HepG2 (cell line): ENCODE data around the gene METTL23. TPM values are rescaled to one million over a fixed set of nuclear protein-coding genes. Genes with fewer than 3 reads are reported as not detected.

Experiments
- ATF7-NPFF ChIP-seq: sonication (generic); formaldehyde crosslinking; IDR thresholded peaks from 2 replicates; pipeline ENCODE4 v1.8.1; 2023; ENCODE audit warnings: mild to moderate bottlenecking, low read depth, missing genetic modification reagents, moderate library complexity
- CC2D1A ChIP-seq: sonication (generic); formaldehyde crosslinking; IDR thresholded peaks from 2 replicates; pipeline ENCODE4 v1.8.1; 2023; ENCODE audit warnings: mild to moderate bottlenecking, missing genetic modification reagents
- GTF3A ChIP-seq: sonication (generic); formaldehyde crosslinking; conservative IDR thresholded peaks from 2 replicates; pipeline ENCODE4 v1.4.0; 2020; ENCODE audit warnings: mild to moderate bottlenecking, missing genetic modification reagents
- RXRA ChIP-seq: sonication (generic); formaldehyde crosslinking; IDR thresholded peaks from 2 replicates; pipeline ENCODE4 v1.5.1; 2020; ENCODE audit warnings: missing genetic modification reagents
- ZNF251 ChIP-seq: sonication (generic); formaldehyde crosslinking; IDR thresholded peaks from 2 replicates; pipeline ENCODE4 v1.9.0; 2021; ENCODE audit warnings: mild to moderate bottlenecking, missing genetic modification reagents
- ZNF766 ChIP-seq: sonication (generic); formaldehyde crosslinking; IDR thresholded peaks from 2 replicates; pipeline ENCODE4 v1.5.0; 2020; ENCODE audit warnings: missing genetic modification reagents, borderline replicate concordance
- polyA plus RNA-seq, 8 experiments: library from polyadenylated mRNA; depleted of rRNA in 3 of 8; stranded (reverse) in 7 of 8; unstranded in 1 of 8; fragments of >200 nt; fragmentation: Illumina TruSeq in 4 of 8; extraction: Trizol in 4 of 8; gene quantifications; 2 replicates each; pipeline versions ENCODE4 v1.2.1 to v1.2.3, GENCODE V29; 2011 to 2016; ENCODE audit warnings: low read depth in 4 of 8, missing spikeins in 1 of 8, mixed read lengths in 1 of 8; ENCODE audit not compliant: insufficient read depth in 1 of 8
- total RNA-seq, 5 experiments: library from RNA; depleted of rRNA; stranded (reverse); fragments of >200 nt; fragmentation: Illumina TruSeq; extraction: Trizol; gene quantifications; 2 replicates each; pipeline ENCODE4 v1.2.3, GENCODE V29; 2016; ENCODE audit warnings: low read depth in 1 of 5
- TF ChIP-seq, protein P1 (sequence below): sonication (generic); formaldehyde crosslinking; IDR thresholded peaks from 2 replicates; pipeline ENCODE4 v1.4.0; 2020; ENCODE audit warnings: missing genetic modification reagents, mild to moderate bottlenecking, borderline replicate concordance
- TF ChIP-seq, protein P2 (sequence below): sonication (generic); formaldehyde crosslinking; IDR thresholded peaks from 2 replicates; pipeline ENCODE4 v1.4.0; 2020; ENCODE audit warnings: missing genetic modification reagents
- TF ChIP-seq, protein P3 (sequence below): IDR thresholded peaks from 2 replicates; pipeline ENCODE4 v1.6.1; 2018; ENCODE audit warnings: missing genetic modification reagents
- TF ChIP-seq, protein P4 (sequence below): sonication (generic); formaldehyde crosslinking; IDR thresholded peaks from 2 replicates; pipeline ENCODE4 v1.5.0; 2020; ENCODE audit warnings: mild to moderate bottlenecking, low read depth, missing genetic modification reagents, borderline replicate concordance
- TF ChIP-seq, protein P5 (sequence below), 2 experiments: sonication (generic) in 1 of 2; formaldehyde crosslinking in 1 of 2; IDR thresholded peaks; 2 replicates each; pipeline versions ENCODE4 v1.4.0 to v1.6.1; 2016 to 2020; ENCODE audit warnings: borderline replicate concordance in 1 of 2, low read depth in 1 of 2, mild to moderate bottlenecking in 1 of 2, missing genetic modification reagents in 1 of 2
- TF ChIP-seq, protein P6 (sequence below): sonication (generic); formaldehyde crosslinking; conservative IDR thresholded peaks from 2 replicates; pipeline ENCODE4 v1.8.0; 2022; ENCODE audit warnings: low read depth, missing genetic modification reagents

METTL23 gene
- total and polyA plus RNA-seq, 2 of the 13 experiments (the other 11 are each of a cell fraction or from before 2014, with no cell fraction given) = 39.9 to 104 TPM

DNA sequence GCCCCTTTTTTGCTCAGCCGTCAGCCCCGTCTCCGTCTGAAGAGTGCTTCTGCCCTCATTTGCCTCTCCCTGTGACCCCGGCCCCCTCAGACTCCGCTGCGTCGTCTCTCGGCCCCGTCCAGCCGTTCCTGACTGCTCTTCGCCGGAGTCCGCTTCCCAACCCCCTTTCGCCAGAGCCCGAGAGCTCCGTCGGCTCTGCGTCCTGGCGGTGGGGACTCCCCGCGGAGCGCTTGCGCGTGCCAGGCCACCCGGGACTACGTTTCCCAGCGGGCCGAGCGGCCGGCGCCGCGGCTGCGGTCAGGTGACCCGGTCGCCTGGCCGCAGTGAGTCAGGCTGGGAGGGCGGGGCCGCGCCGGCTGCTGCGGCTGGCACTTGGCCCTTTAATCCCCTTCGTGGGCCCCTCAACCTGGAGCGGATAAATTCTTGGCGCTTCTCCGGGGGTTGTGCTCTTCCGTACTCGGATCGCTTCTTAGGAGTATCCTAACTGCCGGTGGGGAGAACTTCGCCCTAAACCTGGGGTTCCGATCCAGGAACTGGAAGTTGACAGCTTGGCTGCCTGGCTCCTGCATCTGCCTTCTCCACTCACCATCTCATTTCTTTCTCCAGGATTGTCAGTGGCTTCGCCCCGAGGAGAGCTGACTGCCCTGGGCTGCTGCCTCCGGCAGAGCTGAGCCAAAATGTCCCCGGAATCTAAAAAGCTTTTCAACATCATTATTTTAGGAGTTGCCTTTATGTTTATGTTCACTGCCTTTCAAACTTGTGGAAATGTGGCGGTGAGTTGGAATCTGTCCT lies 11.2 kb downstream of the METTL23 start, which contains the start of gene MFSD11 (continued):
- TF ChIP-seq, protein P1, sequence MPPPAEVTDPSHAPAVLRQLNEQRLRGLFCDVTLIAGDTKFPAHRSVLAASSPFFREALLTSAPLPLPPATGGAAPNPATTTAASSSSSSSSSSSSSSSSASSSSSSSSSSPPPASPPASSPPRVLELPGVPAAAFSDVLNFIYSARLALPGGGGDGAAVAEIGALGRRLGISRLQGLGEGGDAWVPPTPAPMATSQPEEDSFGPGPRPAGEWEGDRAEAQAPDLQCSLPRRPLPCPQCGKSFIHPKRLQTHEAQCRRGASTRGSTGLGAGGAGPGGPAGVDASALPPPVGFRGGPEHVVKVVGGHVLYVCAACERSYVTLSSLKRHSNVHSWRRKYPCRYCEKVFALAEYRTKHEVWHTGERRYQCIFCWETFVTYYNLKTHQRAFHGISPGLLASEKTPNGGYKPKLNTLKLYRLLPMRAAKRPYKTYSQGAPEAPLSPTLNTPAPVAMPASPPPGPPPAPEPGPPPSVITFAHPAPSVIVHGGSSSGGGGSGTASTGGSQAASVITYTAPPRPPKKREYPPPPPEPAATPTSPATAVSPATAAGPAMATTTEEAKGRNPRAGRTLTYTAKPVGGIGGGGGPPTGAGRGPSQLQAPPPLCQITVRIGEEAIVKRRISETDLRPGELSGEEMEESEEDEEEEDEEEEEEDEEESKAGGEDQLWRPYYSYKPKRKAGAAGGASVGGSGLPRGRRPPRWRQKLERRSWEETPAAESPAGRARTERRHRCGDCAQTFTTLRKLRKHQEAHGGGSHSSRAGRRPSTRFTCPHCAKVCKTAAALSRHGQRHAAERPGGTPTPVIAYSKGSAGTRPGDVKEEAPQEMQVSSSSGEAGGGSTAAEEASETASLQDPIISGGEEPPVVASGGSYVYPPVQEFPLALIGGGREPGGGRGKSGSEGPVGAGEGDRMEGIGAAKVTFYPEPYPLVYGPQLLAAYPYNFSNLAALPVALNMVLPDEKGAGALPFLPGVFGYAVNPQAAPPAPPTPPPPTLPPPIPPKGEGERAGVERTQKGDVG (CRISPR knock-in tag) = no peak
- TF ChIP-seq, protein P2, sequence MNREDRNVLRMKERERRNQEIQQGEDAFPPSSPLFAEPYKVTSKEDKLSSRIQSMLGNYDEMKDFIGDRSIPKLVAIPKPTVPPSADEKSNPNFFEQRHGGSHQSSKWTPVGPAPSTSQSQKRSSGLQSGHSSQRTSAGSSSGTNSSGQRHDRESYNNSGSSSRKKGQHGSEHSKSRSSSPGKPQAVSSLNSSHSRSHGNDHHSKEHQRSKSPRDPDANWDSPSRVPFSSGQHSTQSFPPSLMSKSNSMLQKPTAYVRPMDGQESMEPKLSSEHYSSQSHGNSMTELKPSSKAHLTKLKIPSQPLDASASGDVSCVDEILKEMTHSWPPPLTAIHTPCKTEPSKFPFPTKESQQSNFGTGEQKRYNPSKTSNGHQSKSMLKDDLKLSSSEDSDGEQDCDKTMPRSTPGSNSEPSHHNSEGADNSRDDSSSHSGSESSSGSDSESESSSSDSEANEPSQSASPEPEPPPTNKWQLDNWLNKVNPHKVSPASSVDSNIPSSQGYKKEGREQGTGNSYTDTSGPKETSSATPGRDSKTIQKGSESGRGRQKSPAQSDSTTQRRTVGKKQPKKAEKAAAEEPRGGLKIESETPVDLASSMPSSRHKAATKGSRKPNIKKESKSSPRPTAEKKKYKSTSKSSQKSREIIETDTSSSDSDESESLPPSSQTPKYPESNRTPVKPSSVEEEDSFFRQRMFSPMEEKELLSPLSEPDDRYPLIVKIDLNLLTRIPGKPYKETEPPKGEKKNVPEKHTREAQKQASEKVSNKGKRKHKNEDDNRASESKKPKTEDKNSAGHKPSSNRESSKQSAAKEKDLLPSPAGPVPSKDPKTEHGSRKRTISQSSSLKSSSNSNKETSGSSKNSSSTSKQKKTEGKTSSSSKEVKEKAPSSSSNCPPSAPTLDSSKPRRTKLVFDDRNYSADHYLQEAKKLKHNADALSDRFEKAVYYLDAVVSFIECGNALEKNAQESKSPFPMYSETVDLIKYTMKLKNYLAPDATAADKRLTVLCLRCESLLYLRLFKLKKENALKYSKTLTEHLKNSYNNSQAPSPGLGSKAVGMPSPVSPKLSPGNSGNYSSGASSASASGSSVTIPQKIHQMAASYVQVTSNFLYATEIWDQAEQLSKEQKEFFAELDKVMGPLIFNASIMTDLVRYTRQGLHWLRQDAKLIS = no peak
- TF ChIP-seq, protein P3, sequence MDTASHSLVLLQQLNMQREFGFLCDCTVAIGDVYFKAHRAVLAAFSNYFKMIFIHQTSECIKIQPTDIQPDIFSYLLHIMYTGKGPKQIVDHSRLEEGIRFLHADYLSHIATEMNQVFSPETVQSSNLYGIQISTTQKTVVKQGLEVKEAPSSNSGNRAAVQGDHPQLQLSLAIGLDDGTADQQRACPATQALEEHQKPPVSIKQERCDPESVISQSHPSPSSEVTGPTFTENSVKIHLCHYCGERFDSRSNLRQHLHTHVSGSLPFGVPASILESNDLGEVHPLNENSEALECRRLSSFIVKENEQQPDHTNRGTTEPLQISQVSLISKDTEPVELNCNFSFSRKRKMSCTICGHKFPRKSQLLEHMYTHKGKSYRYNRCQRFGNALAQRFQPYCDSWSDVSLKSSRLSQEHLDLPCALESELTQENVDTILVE (CRISPR knock-in tag) = no peak
- TF ChIP-seq CC2D1A (CRISPR knock-in tag) = no peak
- TF ChIP-seq ZNF251 = no peak
- no peak for TF ChIP-seq ATF7-NPFF (CRISPR knock-in tag)
- no peak for TF ChIP-seq ZNF766 (CRISPR knock-in tag)
- peak; percentile 91; the same call in 1 of the 2 replicates for TF ChIP-seq GTF3A
- TF ChIP-seq, protein P4, sequence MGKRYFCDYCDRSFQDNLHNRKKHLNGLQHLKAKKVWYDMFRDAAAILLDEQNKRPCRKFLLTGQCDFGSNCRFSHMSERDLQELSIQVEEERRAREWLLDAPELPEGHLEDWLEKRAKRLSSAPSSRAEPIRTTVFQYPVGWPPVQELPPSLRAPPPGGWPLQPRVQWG = no peak
- TF ChIP-seq, protein P5, sequence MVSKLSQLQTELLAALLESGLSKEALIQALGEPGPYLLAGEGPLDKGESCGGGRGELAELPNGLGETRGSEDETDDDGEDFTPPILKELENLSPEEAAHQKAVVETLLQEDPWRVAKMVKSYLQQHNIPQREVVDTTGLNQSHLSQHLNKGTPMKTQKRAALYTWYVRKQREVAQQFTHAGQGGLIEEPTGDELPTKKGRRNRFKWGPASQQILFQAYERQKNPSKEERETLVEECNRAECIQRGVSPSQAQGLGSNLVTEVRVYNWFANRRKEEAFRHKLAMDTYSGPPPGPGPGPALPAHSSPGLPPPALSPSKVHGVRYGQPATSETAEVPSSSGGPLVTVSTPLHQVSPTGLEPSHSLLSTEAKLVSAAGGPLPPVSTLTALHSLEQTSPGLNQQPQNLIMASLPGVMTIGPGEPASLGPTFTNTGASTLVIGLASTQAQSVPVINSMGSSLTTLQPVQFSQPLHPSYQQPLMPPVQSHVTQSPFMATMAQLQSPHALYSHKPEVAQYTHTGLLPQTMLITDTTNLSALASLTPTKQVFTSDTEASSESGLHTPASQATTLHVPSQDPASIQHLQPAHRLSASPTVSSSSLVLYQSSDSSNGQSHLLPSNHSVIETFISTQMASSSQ (IDR thresholded peaks at IDR 0.05; ENCODE audit: low read depth) = no peak; the same call in 1 of the 2 replicates
- TF ChIP-seq, protein P5 (CRISPR knock-in tag; IDR thresholded peaks at IDR 0.05; ENCODE audit: borderline replicate concordance) = peak; percentile 67
- TF ChIP-seq, protein P6, sequence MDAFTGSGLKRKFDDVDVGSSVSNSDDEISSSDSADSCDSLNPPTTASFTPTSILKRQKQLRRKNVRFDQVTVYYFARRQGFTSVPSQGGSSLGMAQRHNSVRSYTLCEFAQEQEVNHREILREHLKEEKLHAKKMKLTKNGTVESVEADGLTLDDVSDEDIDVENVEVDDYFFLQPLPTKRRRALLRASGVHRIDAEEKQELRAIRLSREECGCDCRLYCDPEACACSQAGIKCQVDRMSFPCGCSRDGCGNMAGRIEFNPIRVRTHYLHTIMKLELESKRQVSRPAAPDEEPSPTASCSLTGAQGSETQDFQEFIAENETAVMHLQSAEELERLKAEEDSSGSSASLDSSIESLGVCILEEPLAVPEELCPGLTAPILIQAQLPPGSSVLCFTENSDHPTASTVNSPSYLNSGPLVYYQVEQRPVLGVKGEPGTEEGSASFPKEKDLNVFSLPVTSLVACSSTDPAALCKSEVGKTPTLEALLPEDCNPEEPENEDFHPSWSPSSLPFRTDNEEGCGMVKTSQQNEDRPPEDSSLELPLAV (CRISPR knock-in tag) = no peak
- peak; percentile 61 for TF ChIP-seq RXRA (CRISPR knock-in tag)
